HepG2 (cell line): Measurements from ENCODE around the gene NPDC1. TPM values are rescaled to one million over a fixed set of nuclear protein-coding genes. Genes with fewer than 3 reads are reported as not detected.

Experiments used
- ATAC-seq: fragments of 200-7000 bp; cut with Tn5 transposase; 3 replicates; pipeline ENCODE4 v1.9.1; 2020; ENCODE audit warnings: mild to moderate bottlenecking, moderate library complexity
- BruUV-seq: library from RNA; stranded (reverse); fragments of 400-500 nt; replicated peaks from 2 replicates; lab custom pipeline; 2021; lab: Mats Ljungman, UMichigan
- CTCF ChIA-PET: fragments of 300-600 bp; formaldehyde crosslinking; extraction: SDS; loops from one replicate; lab custom pipeline; 2021; ENCODE audit warnings: low total read pairs, inconsistent platforms, low intra/inter-chr PET ratio; lab: Yijun Ruan, JAX
- POLR2A ChIA-PET: fragments of 350-600 bp; sonication (Branson Sonifier 250); formaldehyde crosslinking; loops from one replicate; lab custom pipeline; 2020; ENCODE audit warnings: antibody characterized with exemption, inconsistent platforms; lab: Yijun Ruan, JAX
- DNase-seq: peaks from one replicate; pipeline ENCODE4 v3.0.0-alpha.2; 2015; ENCODE audit warnings: low spot score
- FAIRE-seq: peaks from 3 replicates; lab custom pipeline; 2011; peaks lifted over from hg19 to GRCh38; lab: Jason Lieb, UNC
- H2AFZ ChIP-seq: one replicate; pipeline ENCODE4 v1.6.1; 2011; ENCODE audit warnings: low read length, inconsistent platforms
- H3K27ac ChIP-seq: fragments of 300-600 bp; 3 replicates; pipeline ENCODE4 v1.8.0; 2011; ENCODE audit warnings: mixed run types, mild to moderate bottlenecking, mixed read lengths, low read length, inconsistent platforms; ENCODE audit not compliant: insufficient read depth; ENCODE audit errors: extremely low read length
- H3K27me3 ChIP-seq, 2 experiments: fragments of 200-600 bp in 1 of 2; 2 replicates in 1 of 2; 3 replicates in 1 of 2; pipeline versions ENCODE4 v1.6.0 to v1.8.0; 2011; ENCODE audit warnings: low read length in 2 of 2, mild to moderate bottlenecking in 2 of 2, moderate library complexity in 2 of 2, inconsistent platforms in 1 of 2; ENCODE audit not compliant: insufficient read depth in 2 of 2, control insufficient read depth in 1 of 2
- H3K36me3 ChIP-seq, 2 experiments: fragments of 200-600 bp in 1 of 2; replicated peaks in 1 of 2; 2 replicates in 1 of 2; 3 replicates in 1 of 2; pipeline versions ENCODE4 v1.5.1 to v1.8.0; 2011; ENCODE audit warnings: low read length in 2 of 2, inconsistent platforms in 1 of 2; ENCODE audit not compliant: insufficient read depth in 2 of 2, control insufficient read depth in 1 of 2
- H3K4me1 ChIP-seq: 2 replicates; pipeline ENCODE4 v1.5.1; 2012; ENCODE audit warnings: low read length, inconsistent platforms; ENCODE audit not compliant: insufficient read depth
- H3K4me2 ChIP-seq: 2 replicates; pipeline ENCODE4 v1.6.0; 2011; ENCODE audit warnings: low read depth, low read length, inconsistent platforms
- H3K4me3 ChIP-seq, 3 experiments: fragments of 200-600 bp in 1 of 3; sonication (generic), shearing (Covaris generic) in 1 of 3; replicated peaks in 1 of 3; 2 replicates each; pipeline ENCODE4 v1.5.1; 2011 to 2016; ENCODE audit warnings: low read length in 3 of 3, inconsistent platforms in 2 of 3, low read depth in 2 of 3, mild to moderate bottlenecking in 2 of 3, control low read depth in 1 of 3, mixed read lengths in 1 of 3; ENCODE audit not compliant: insufficient read depth in 1 of 3
- H3K79me2 ChIP-seq: one replicate; pipeline ENCODE4 v1.6.1; 2011; ENCODE audit warnings: low read length, inconsistent platforms; ENCODE audit not compliant: insufficient read depth
- H3K9ac ChIP-seq: 2 replicates; pipeline ENCODE4 v1.6.0; 2011; ENCODE audit warnings: mild to moderate bottlenecking, low read depth, low read length, inconsistent platforms; ENCODE audit not compliant: insufficient read depth
- H3K9me3 ChIP-seq: 2 replicates; pipeline ENCODE4 v1.5.1; 2012; ENCODE audit warnings: mild to moderate bottlenecking, low read length
- H4K20me1 ChIP-seq: 2 replicates; pipeline ENCODE4 v1.6.0; 2011; ENCODE audit warnings: inconsistent platforms, mild to moderate bottlenecking, low read length, moderate library complexity; ENCODE audit not compliant: insufficient read depth
- CBFB ChIP-seq: sonication (generic); formaldehyde crosslinking; IDR thresholded peaks from 2 replicates; pipeline ENCODE4 v1.4.0; 2020; ENCODE audit warnings: missing genetic modification reagents
- ESRRA ChIP-seq: sonication (generic); formaldehyde crosslinking; IDR thresholded peaks from 2 replicates; pipeline ENCODE4 v1.5.1; 2020; ENCODE audit warnings: mild to moderate bottlenecking, low read depth, missing genetic modification reagents
- JUNB ChIP-seq: sonication (generic); formaldehyde crosslinking; IDR thresholded peaks from 2 replicates; pipeline ENCODE4 v1.8.0; 2022; ENCODE audit warnings: missing genetic modification reagents, mild to moderate bottlenecking, borderline replicate concordance
- KLF16 ChIP-seq, 2 experiments: sonication (generic) in 1 of 2; formaldehyde crosslinking in 1 of 2; IDR thresholded peaks; 2 replicates each; pipeline versions ENCODE4 v1.6.1 to v1.8.0; 2016 to 2023; ENCODE audit warnings: missing genetic modification reagents in 2 of 2, missing compliant biosample characterization in 1 of 2
- MBD4 ChIP-seq: IDR thresholded peaks from 2 replicates; pipeline ENCODE4 v1.6.1; 2012; ENCODE audit warnings: low read length, inconsistent platforms, borderline replicate concordance
- MBNL3 ChIP-seq: fragments of 250-450 bp; sonication (Bioruptor Pico); conservative IDR thresholded peaks from 2 replicates; pipeline ENCODE4 v1.8.0; 2022; ENCODE audit warnings: mild to moderate bottlenecking, inconsistent platforms
- PCBP1 ChIP-seq: fragments of 200-400 bp; formaldehyde crosslinking; IDR thresholded peaks from 2 replicates; pipeline ENCODE4 v1.6.1; 2017; ENCODE audit warnings: mild to moderate bottlenecking, low read depth, low read length, borderline replicate concordance
- POLR2A ChIP-seq, 2 experiments: IDR thresholded peaks; 2 replicates each; pipeline ENCODE4 v1.6.1; 2011; ENCODE audit warnings: low read depth in 2 of 2, low read length in 2 of 2, mild to moderate bottlenecking in 1 of 2, moderate library complexity in 1 of 2; ENCODE audit not compliant: insufficient read depth in 1 of 2
- SP140L ChIP-seq: sonication (generic); formaldehyde crosslinking; IDR thresholded peaks from 2 replicates; pipeline ENCODE4 v1.4.0; 2020; ENCODE audit warnings: missing genetic modification reagents, borderline replicate concordance
- ZKSCAN1 ChIP-seq: fragments of 150-350 bp; IDR thresholded peaks from 2 replicates; pipeline ENCODE4 v1.6.1; 2014; ENCODE audit warnings: low read length
- ZNF143 ChIP-seq: sonication (generic); formaldehyde crosslinking; IDR thresholded peaks from 2 replicates; pipeline ENCODE4 v1.4.0; 2020; ENCODE audit warnings: missing genetic modification reagents
- ZNF20 ChIP-seq: sonication (generic); formaldehyde crosslinking; IDR thresholded peaks from 2 replicates; pipeline ENCODE4 v1.4.0; 2020; ENCODE audit warnings: mild to moderate bottlenecking, moderate library complexity, missing genetic modification reagents
- ZNF292 ChIP-seq: sonication (generic); formaldehyde crosslinking; IDR thresholded peaks from 2 replicates; pipeline ENCODE4 v1.8.1; 2022; ENCODE audit warnings: mild to moderate bottlenecking, low read depth, missing genetic modification reagents, borderline replicate concordance
- ZNF546 ChIP-seq: sonication (generic); formaldehyde crosslinking; conservative IDR thresholded peaks from 2 replicates; pipeline ENCODE4 v1.8.1; 2023; ENCODE audit warnings: mild to moderate bottlenecking, missing genetic modification reagents
- ZNF563 ChIP-seq: sonication (generic); formaldehyde crosslinking; IDR thresholded peaks from 2 replicates; pipeline ENCODE4 v1.8.0; 2022; ENCODE audit warnings: mild to moderate bottlenecking, moderate library complexity, missing genetic modification reagents
- ZNF598 ChIP-seq: sonication (generic); formaldehyde crosslinking; IDR thresholded peaks from 2 replicates; pipeline ENCODE4 v1.5.1; 2020; ENCODE audit warnings: mild to moderate bottlenecking, missing genetic modification reagents, borderline replicate concordance
- WGBS: methylation state at CpG from one replicate; pipeline ENCODE4 v1.1.6; 2017; ENCODE audit warnings: low lambda C conversion rate; 5-methylcytosine and 5-hydroxymethylcytosine counted together
- in situ Hi-C: cut with HindIII; loops from 2 replicates; pipeline ENCODE4 v1.10.0; 2017; ENCODE audit warnings: low pct_unique_long_range_greater_than_20kb; ENCODE audit not compliant: extremely low pct_ligation_motif_present
- intact Hi-C: fragments of 100-400 bp; cut with micrococcal nuclease; formaldehyde crosslinking; loops from one replicate; pipeline ENCODE4 v1.10.0; 2022; ENCODE audit not compliant: unreplicated experiment
- polyA plus RNA-seq, 8 experiments: library from polyadenylated mRNA; depleted of rRNA in 3 of 8; stranded (reverse) in 7 of 8; unstranded in 1 of 8; fragments of >200 nt; fragmentation: Illumina TruSeq in 4 of 8; extraction: Trizol in 4 of 8; gene quantifications; 2 replicates each; pipeline versions ENCODE4 v1.2.1 to v1.2.3, GENCODE V29; 2011 to 2016; ENCODE audit warnings: low read depth in 4 of 8, missing spikeins in 1 of 8, mixed read lengths in 1 of 8; ENCODE audit not compliant: insufficient read depth in 1 of 8
- total RNA-seq, 5 experiments: library from RNA; depleted of rRNA; stranded (reverse); fragments of >200 nt; fragmentation: Illumina TruSeq; extraction: Trizol; gene quantifications; 2 replicates each; pipeline ENCODE4 v1.2.3, GENCODE V29; 2016; ENCODE audit warnings: low read depth in 1 of 5
- TF ChIP-seq, protein P1 (sequence below): IDR thresholded peaks from 2 replicates; pipeline ENCODE4 v1.6.1; 2016; ENCODE audit warnings: missing compliant biosample characterization, missing genetic modification reagents, borderline replicate concordance
- TF ChIP-seq, protein P2 (sequence below): sonication (generic); formaldehyde crosslinking; IDR thresholded peaks from 2 replicates; pipeline ENCODE4 v1.4.0; 2020; ENCODE audit warnings: missing genetic modification reagents

The NPDC1 gene
- total and polyA plus RNA-seq, 2 of the 13 experiments (the other 11 are each of a cell fraction or from before 2014, with no cell fraction given): 0.84 to 5.4 TPM

DNA sequence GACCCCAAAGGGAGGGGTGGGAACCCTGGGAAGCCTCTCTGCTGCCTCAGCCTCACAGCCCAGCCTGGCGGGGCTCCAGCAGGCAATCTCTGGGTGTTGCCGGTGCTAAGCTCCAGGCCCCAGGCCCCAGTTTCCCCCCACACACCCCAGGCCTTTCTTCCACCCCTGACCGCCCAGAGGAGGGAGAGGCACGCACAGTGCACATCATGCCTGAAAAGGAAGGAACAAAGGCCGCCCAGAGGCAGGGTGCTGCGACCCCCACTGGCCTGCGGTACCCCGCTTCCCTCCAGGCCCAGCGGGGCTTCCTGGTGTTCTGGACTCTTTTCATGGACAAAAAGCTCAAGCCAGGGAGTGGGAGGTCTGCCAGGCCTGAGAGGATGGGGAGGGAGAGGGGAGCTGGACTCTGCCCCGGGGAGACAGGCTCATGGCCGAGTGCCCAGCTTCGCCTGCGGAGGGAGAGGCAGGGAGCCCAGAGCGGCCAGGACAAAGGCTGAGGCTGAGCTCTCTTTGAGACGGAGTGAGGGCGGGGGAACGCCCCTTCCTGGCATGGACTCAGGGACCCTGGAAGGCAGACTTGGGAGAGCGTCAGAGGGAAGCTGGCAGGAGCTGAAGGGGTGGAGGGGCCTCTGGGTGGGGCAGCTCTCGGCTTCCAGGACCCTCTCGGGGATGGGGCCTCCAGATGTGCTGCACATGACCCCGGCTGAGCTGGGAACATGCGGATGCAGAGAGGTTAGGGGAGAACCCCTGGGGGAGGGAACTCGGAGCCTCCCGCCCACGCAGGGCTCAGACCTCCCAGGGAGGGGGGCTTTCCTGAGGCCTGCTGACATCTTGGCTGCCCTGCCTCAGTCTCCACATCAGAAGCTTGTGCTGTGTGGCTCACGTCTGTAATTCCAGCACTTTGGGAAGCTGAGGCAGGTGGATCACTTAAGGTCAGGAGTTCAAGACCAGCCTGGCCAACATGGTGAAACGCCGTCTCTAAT lies 9.7 kb upstream of the NPDC1 start:
- H2AFZ ChIP-seq: no peak overlapping the region
- peak; percentile 86 for DNase-seq
- no TSS peak for BruUV-seq
- TF ChIP-seq ZKSCAN1 (no peak), KLF16 (CRISPR knock-in tag; IDR thresholded peaks at IDR 0.05) (no peak), ESRRA (no peak; the same call in 1 of the 2 replicates), ZNF598 (0 out of 2 replicates have a peak, but pooled peaks have one; percentile 67), MBNL3 (CRISPR knock-in tag) (no peak), MBD4 (no peak), SP140L (CRISPR knock-in tag) (no peak), ZNF292 (CRISPR knock-in tag) (peak; percentile 86; the same call in 1 of the 2 replicates), ZNF563 (no peak), ZNF20 (CRISPR knock-in tag) (no peak), ZNF546 (CRISPR knock-in tag) (no peak), CBFB (CRISPR knock-in tag) (0 out of 2 replicates have a peak, but pooled peaks have one; percentile 28), PCBP1 (peak; percentile 72), POLR2A (IDR thresholded peaks at IDR 0.05; ENCODE audit: insufficient read depth in 1 of 2, low read depth in 2 of 2, low read length in 2 of 2) (no peak), JUNB (CRISPR knock-in tag) (no peak), ZNF143 (CRISPR knock-in tag) (no peak)
- TF ChIP-seq, protein P1, sequence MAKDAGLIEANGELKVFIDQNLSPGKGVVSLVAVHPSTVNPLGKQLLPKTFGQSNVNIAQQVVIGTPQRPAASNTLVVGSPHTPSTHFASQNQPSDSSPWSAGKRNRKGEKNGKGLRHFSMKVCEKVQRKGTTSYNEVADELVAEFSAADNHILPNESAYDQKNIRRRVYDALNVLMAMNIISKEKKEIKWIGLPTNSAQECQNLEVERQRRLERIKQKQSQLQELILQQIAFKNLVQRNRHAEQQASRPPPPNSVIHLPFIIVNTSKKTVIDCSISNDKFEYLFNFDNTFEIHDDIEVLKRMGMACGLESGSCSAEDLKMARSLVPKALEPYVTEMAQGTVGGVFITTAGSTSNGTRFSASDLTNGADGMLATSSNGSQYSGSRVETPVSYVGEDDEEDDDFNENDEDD (CRISPR knock-in tag): peak; percentile 57; the same call in 1 of the 2 replicates
- TF ChIP-seq, protein P2, sequence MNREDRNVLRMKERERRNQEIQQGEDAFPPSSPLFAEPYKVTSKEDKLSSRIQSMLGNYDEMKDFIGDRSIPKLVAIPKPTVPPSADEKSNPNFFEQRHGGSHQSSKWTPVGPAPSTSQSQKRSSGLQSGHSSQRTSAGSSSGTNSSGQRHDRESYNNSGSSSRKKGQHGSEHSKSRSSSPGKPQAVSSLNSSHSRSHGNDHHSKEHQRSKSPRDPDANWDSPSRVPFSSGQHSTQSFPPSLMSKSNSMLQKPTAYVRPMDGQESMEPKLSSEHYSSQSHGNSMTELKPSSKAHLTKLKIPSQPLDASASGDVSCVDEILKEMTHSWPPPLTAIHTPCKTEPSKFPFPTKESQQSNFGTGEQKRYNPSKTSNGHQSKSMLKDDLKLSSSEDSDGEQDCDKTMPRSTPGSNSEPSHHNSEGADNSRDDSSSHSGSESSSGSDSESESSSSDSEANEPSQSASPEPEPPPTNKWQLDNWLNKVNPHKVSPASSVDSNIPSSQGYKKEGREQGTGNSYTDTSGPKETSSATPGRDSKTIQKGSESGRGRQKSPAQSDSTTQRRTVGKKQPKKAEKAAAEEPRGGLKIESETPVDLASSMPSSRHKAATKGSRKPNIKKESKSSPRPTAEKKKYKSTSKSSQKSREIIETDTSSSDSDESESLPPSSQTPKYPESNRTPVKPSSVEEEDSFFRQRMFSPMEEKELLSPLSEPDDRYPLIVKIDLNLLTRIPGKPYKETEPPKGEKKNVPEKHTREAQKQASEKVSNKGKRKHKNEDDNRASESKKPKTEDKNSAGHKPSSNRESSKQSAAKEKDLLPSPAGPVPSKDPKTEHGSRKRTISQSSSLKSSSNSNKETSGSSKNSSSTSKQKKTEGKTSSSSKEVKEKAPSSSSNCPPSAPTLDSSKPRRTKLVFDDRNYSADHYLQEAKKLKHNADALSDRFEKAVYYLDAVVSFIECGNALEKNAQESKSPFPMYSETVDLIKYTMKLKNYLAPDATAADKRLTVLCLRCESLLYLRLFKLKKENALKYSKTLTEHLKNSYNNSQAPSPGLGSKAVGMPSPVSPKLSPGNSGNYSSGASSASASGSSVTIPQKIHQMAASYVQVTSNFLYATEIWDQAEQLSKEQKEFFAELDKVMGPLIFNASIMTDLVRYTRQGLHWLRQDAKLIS (CRISPR knock-in tag): no peak

More for the DNA sequence above, 9.7 kb upstream of the NPDC1 start:
- ChIA-PET POLR2A (interaction anchor here (0.7 to 4.4 kb wide), 28 partner anchors 8 to 255 kb away, joined by 3 to 55 read pairs (median 4); partner anchors contain the start of genes ABCA2, MAN1B1, PAXX and SAPCD2), CTCF (interaction anchor here (1.5 kb wide), 1 partner anchor 26 kb away, joined by 4 read pairs; no protein-coding TSS in a partner anchor)
- Histone ChIP-seq H4K20me1 (no peaks in the 10 kb centered on the region), H3K9me3 (no peaks in the 10 kb centered on the region), H3K27me3 (no peaks in the 10 kb centered on the region; a peak in 2 of 5 replicates), H3K4me3 (peak overlapping the region; percentile 64 to 84 (median 70)), H3K4me2 (peak overlapping the region; percentile 84), H3K27ac (peak overlapping the region; percentile 96), H3K36me3 (no peaks in the 10 kb centered on the region), H3K4me1 (peaks cover 57% of the 10 kb centered on the region), H3K79me2 (peaks cover 9% of the 10 kb centered on the region), H3K9ac (peak overlapping the region; percentile 82)
- WGBS: 34% methylated on average over 4 of the region's 28 CpGs
- peak; percentile 90 for FAIRE-seq
- intact Hi-C loops: no loop called here
- in situ Hi-C loops: no loop called here
- ATAC-seq: peak; percentile 79
